Fibroblast of skin of right biceps (primary cell): ENCODE results near the gene COMT.

Source experiments
- DNase-seq: peaks from one replicate; pipeline ENCODE4 v3.0.0-alpha.2; 2013

COMT gene

GRCh38 chr22:19959043-19959586 is 17.5 kb downstream of the COMT start:
- DNase-seq: peak; percentile 59

- DNase-seq: no peak
Observed at GRCh38 chr22:19959587-19960490, 18.3 kb downstream of the COMT start.

DNA sequence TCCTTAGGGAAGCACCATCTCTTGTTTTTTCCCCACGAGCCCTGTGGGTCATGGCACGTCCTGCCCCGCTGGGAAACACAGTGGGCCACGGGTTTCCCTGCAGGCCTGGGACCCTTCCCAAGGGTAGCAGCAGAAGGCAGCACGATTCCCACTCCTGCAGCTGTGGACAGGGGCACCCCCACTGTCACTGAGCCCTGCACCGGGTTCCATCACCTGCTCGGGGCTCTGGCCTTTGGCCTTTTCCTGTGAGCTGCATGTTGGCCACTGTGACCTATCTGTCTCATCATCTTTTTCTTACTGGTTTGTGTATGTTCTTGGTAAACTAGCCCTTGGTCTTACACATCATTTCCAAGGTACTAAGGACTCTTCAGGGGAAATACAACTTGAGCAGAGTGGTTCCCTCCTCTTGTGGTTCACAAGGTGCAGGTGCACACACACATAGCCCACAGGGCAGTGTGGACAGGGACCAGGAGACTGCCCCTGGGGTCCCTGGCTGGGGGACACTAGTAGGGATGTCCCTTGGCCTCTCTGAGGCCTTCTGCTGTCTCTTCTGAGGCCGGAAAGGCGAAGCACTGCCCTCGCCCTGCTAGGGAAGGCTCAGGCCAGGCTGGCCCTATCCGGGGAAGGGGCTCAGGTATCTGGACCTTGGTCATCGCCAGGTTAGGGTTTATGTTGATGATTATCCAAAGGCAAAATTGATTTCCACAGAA is 19.1 kb downstream of the COMT start:
- DNase-seq: no peak

GRCh38 chr22:19961201-19961580 is 19.6 kb downstream of the COMT start:
- DNase-seq: no peak

GRCh38 chr22:19961868-19962245 is 20.3 kb downstream of the COMT start:
- DNase-seq: no peak

GRCh38 chr22:19962246-19962908 is 20.8 kb downstream of the COMT start:
- DNase-seq: peak; percentile 74

- peak; percentile 27 for DNase-seq
Observed at GRCh38 chr22:19962909-19963806, 21.6 kb downstream of the COMT start.

GRCh38 chr22:19963863-19964642 is 22.5 kb downstream of the COMT start:
- no peak for DNase-seq

- DNase-seq: no peak
Observed at GRCh38 chr22:19964701-19965386, 23.3 kb downstream of the COMT start.

DNA sequence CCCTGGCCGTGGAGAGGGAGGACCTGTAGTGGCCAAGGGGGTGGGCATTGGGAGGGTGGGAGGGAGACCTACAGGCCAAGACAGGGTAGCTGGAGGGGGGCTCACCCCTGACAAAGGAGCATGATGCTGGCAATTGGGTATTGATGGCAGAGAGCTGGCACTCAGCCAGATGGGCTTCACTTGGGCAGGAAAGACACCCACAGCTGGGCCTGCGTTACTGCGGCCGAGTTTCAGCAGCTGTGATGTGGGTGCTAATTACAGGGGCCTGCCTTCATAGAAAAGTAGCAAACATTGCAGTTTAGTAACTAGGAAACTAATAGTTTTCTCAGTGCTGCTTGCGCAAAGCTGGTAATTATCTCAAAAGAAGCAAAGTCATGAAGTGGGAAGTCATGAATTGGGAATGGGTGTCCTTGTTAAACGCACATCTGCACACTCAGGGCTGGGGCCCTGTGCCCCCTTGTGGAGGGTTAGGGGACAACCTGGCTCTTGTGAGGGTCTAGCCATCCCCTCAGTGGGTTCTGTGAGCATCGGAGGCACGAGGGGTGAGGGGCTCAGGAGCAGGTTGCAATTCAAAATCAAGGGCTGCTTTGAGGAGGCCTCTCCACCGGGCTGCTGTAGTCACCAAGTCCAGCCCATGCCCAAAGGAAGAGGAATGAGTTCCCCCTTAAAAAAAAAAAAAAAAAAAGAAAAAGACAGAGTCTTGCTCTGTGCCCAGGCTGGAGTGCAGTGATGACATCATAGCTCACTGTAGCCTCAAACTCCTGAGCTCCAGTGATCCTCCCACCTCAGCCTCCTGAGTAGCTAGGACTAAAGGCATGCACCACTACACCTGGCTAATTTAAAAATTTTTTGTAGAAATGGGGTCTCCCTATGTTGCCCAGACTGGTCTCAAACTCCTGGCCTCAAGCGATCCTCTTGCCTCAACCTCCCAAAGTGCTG is 24.5 kb downstream of the COMT start:
- peak; percentile 14 for DNase-seq

- no peak for DNase-seq
Observed at GRCh38 chr22:19966908-19967750, 25.6 kb downstream of the COMT start.

GRCh38 chr22:19967850-19968449 is 26.4 kb downstream of the COMT start:
- DNase-seq: no peak

- DNase-seq: no peak
Observed at GRCh38 chr22:19968450-19968891, 26.9 kb downstream of the COMT start.

- DNase-seq: no peak
Observed at GRCh38 chr22:19969141-19969928, 27.8 kb downstream of the COMT start.

- no peak for DNase-seq
Observed at GRCh38 chr22:19970031-19970478, 28.5 kb downstream of the COMT start.

GRCh38 chr22:19970479-19971275 is 29.1 kb downstream of the COMT start:
- DNase-seq: peak; percentile 45
